Neural crest cell (in vitro differentiated cells): ENCODE results near the gene TICRR. TPM values are rescaled to one million over a fixed set of nuclear protein-coding genes. Genes with fewer than 3 reads are reported as not detected.

Experiments used
- DNase-seq: peaks from one replicate; pipeline ENCODE4 v3.0.0; 2021; ENCODE audit warnings: low read depth, mixed read lengths, low spot score
- H3K27ac Mint-ChIP-seq: one replicate; pipeline ENCODE4 v1.8.0; 2021; ENCODE audit warnings: mild to moderate bottlenecking, mixed read lengths; ENCODE audit not compliant: unreplicated experiment
- H3K27me3 Mint-ChIP-seq: 2 replicates; pipeline ENCODE4 v1.8.0; 2021; ENCODE audit warnings: low read depth, mild to moderate bottlenecking, mixed read lengths
- H3K36me3 Mint-ChIP-seq: 2 replicates; pipeline ENCODE4 v1.8.0; 2021; ENCODE audit warnings: low read depth, mild to moderate bottlenecking, mixed read lengths
- H3K4me1 Mint-ChIP-seq: 2 replicates; pipeline ENCODE4 v1.8.0; 2021; ENCODE audit warnings: mixed read lengths
- H3K4me3 Mint-ChIP-seq: one replicate; pipeline ENCODE4 v1.8.0; 2021; ENCODE audit warnings: mild to moderate bottlenecking, mixed read lengths
- H3K9me3 Mint-ChIP-seq: 2 replicates; pipeline ENCODE4 v1.8.0; 2021; ENCODE audit warnings: mixed read lengths
- CTCF ChIP-seq: fragments of 200-600 bp; sonication (generic); conservative IDR thresholded peaks from 2 replicates; pipeline ENCODE4 v1.5.0; 2021; ENCODE audit warnings: antibody characterized with exemption, mild to moderate bottlenecking
- total RNA-seq: library from RNA; stranded (reverse); gene quantifications from 2 replicates; pipeline ENCODE4 v1.2.1, GENCODE V29; 2021

The TICRR gene
- total RNA-seq, 1 donor from 2014 or later = 43.0 TPM

- no peaks in the 10 kb centered on the region for H3K9me3 Mint-ChIP-seq
- H3K27me3 Mint-ChIP-seq = peaks cover 4% of the 10 kb centered on the region
- peak; percentile 65 for DNase-seq
- H3K27ac Mint-ChIP-seq = no peak overlapping the region
- H3K36me3 Mint-ChIP-seq = no peaks in the 10 kb centered on the region
- TF ChIP-seq CTCF = peak; percentile 93
- peaks cover 20% of the 10 kb centered on the region for H3K4me1 Mint-ChIP-seq
- no peak overlapping the region for H3K4me3 Mint-ChIP-seq
These were observed 18.6 kb upstream of the TICRR start for GRCh38 chr15:89556413-89557262.

GRCh38 chr15:89559769-89560264, 15.5 kb upstream of the TICRR start:
- H3K4me1 Mint-ChIP-seq = peaks cover 5% of the 10 kb centered on the region
- H3K4me3 Mint-ChIP-seq = no peak overlapping the region
- H3K36me3 Mint-ChIP-seq = no peaks in the 10 kb centered on the region
- TF ChIP-seq CTCF = no peak
- no peak overlapping the region for H3K27ac Mint-ChIP-seq
- H3K27me3 Mint-ChIP-seq = peaks cover 4% of the 10 kb centered on the region
- H3K9me3 Mint-ChIP-seq = no peaks in the 10 kb centered on the region
- no peak for DNase-seq

- DNase-seq = no peak
- TF ChIP-seq CTCF = no peak
- Mint-ChIP-seq H3K36me3 (no peaks in the 10 kb centered on the region), H3K27ac (no peak overlapping the region), H3K27me3 (no peaks in the 10 kb centered on the region), H3K4me3 (no peak overlapping the region), H3K4me1 (no peaks in the 10 kb centered on the region), H3K9me3 (peaks cover 10% of the 10 kb centered on the region)
These were observed 9.1 kb upstream of the TICRR start for GRCh38 chr15:89566181-89566580.

GRCh38 chr15:89566621-89567294, 8.5 kb upstream of the TICRR start:
- Mint-ChIP-seq H3K27ac (no peak overlapping the region), H3K36me3 (no peaks in the 10 kb centered on the region), H3K9me3 (peaks cover 10% of the 10 kb centered on the region), H3K4me3 (no peak overlapping the region), H3K27me3 (no peaks in the 10 kb centered on the region), H3K4me1 (peaks cover 2% of the 10 kb centered on the region)
- no peak for TF ChIP-seq CTCF
- no peak for DNase-seq

- no peak for TF ChIP-seq CTCF
- Mint-ChIP-seq H3K27me3 (no peaks in the 10 kb centered on the region), H3K27ac (no peak overlapping the region), H3K9me3 (peaks cover 10% of the 10 kb centered on the region), H3K4me1 (peaks cover 7% of the 10 kb centered on the region), H3K4me3 (no peak overlapping the region), H3K36me3 (no peaks in the 10 kb centered on the region)
- no peak for DNase-seq
These were observed 6.1 kb upstream of the TICRR start for GRCh38 chr15:89569090-89569745.
